K562 (cell line): ENCODE results near the gene VEZF1. TPM values are rescaled to one million over a fixed set of nuclear protein-coding genes. Genes with fewer than 3 reads are reported as not detected.

Source experiments
- KLF1 ChIP-seq: fragments of 450-650 bp; IDR thresholded peaks from 2 replicates; pipeline ENCODE4 v1.6.1; 2016; ENCODE audit warnings: missing genetic modification characterization, missing compliant biosample characterization
- RBM25 ChIP-seq: fragments of 200-400 bp; formaldehyde crosslinking; IDR thresholded peaks from 2 replicates; pipeline ENCODE4 v1.6.1; 2018; ENCODE audit warnings: low read length, low read depth, moderate library complexity; ENCODE audit not compliant: severe bottlenecking
- TAF15 ChIP-seq: fragments of 200-400 bp; formaldehyde crosslinking; IDR thresholded peaks from 2 replicates; pipeline ENCODE4 v1.6.1; 2017; ENCODE audit warnings: mild to moderate bottlenecking, low read depth, low read length, moderate library complexity
- TARDBP ChIP-seq: fragments of 450-650 bp; IDR thresholded peaks from 2 replicates; pipeline ENCODE4 v1.6.1; 2016
- polyA plus RNA-seq, 8 experiments: library from polyadenylated mRNA; depleted of rRNA in 4 of 8; stranded (reverse) in 5 of 8; unstranded in 3 of 8; fragments of >200 nt; fragmentation: Nextera tagmentation in 2 of 8; fragmentation: Illumina TruSeq in 1 of 8; extraction: Ambion mirVana in 2 of 8; extraction: Trizol in 1 of 8; gene quantifications; 2 replicates each; pipeline versions ENCODE4 v1.2.1 to v1.2.3, GENCODE V29; 2011 to 2014; ENCODE audit warnings: inconsistent platforms in 1 of 8, missing spikeins in 1 of 8
- total RNA-seq, 7 experiments: library from RNA; depleted of rRNA in 6 of 7; stranded (reverse); fragments of >200 nt in 6 of 7; fragmentation: Illumina TruSeq in 2 of 7; extraction: Trizol in 2 of 7; gene quantifications; 2 replicates each; pipeline versions ENCODE4 v1.2.1 to v1.2.3, GENCODE V29; 2011 to 2021; ENCODE audit warnings: low replicate concordance in 1 of 7
- TF ChIP-seq, protein P1 (sequence below): fragments of 250-450 bp; sonication (Bioruptor Pico); IDR thresholded peaks from 2 replicates; pipeline ENCODE4 v1.4.0; 2020
- TF ChIP-seq, protein P2 (sequence below): sonication (generic); formaldehyde crosslinking; IDR thresholded peaks from 2 replicates; pipeline ENCODE4 v1.8.0; 2022; ENCODE audit warnings: mild to moderate bottlenecking, missing genetic modification reagents

VEZF1 gene
- total and polyA plus RNA-seq, 9 of the 15 experiments (the other 6 are each of a cell fraction or from before 2014, with no cell fraction given) = 9.5 to 33.4 (median 22.1) TPM

DNA sequence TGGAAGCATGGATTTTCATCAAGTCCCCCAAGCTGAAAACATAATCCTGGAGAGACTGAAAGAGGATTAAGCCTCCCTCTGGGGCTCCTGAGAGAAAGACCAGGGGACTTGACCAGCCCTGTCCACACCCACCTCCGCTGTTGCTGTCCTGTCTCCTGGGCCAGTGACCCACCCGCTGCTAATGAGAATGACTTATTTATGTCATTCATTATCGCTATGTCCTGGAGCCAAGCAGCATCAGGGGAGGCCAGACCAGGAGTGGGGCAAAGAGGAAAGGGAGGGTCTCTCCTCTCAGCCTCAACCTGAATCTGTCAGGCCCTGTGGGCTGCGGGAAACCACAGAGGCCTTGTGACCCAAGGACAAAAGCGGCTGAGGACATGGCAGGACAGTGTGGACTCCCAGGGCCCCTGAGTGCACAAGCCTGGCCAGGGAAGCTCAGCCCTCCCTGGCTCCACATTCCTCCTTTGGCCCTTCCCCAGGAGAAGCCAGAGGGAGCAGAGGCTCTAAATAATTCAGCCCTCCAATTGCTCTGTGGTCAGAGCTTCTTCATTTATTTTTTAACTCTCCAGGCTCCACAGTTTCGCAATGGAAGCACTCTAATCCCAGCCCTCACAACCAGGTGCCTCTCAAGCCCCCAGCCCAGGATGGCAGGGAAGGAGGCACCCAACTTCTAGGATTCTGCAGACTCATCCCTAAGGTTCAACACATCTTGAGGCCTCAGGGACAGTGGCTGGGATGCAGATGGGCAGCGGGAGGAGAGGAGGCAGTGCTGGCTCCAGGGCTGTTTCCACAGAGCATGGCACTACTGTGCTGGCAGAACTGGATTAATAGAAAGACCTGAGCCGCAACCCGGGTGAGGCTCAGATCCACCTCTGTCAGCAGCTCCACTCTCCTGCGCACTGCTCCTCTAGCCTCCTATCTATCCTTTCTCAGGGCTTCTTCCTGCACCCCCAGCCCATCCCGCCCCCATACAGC is 51.9 kb downstream of the VEZF1 start (continued):
- TF ChIP-seq, protein P1, sequence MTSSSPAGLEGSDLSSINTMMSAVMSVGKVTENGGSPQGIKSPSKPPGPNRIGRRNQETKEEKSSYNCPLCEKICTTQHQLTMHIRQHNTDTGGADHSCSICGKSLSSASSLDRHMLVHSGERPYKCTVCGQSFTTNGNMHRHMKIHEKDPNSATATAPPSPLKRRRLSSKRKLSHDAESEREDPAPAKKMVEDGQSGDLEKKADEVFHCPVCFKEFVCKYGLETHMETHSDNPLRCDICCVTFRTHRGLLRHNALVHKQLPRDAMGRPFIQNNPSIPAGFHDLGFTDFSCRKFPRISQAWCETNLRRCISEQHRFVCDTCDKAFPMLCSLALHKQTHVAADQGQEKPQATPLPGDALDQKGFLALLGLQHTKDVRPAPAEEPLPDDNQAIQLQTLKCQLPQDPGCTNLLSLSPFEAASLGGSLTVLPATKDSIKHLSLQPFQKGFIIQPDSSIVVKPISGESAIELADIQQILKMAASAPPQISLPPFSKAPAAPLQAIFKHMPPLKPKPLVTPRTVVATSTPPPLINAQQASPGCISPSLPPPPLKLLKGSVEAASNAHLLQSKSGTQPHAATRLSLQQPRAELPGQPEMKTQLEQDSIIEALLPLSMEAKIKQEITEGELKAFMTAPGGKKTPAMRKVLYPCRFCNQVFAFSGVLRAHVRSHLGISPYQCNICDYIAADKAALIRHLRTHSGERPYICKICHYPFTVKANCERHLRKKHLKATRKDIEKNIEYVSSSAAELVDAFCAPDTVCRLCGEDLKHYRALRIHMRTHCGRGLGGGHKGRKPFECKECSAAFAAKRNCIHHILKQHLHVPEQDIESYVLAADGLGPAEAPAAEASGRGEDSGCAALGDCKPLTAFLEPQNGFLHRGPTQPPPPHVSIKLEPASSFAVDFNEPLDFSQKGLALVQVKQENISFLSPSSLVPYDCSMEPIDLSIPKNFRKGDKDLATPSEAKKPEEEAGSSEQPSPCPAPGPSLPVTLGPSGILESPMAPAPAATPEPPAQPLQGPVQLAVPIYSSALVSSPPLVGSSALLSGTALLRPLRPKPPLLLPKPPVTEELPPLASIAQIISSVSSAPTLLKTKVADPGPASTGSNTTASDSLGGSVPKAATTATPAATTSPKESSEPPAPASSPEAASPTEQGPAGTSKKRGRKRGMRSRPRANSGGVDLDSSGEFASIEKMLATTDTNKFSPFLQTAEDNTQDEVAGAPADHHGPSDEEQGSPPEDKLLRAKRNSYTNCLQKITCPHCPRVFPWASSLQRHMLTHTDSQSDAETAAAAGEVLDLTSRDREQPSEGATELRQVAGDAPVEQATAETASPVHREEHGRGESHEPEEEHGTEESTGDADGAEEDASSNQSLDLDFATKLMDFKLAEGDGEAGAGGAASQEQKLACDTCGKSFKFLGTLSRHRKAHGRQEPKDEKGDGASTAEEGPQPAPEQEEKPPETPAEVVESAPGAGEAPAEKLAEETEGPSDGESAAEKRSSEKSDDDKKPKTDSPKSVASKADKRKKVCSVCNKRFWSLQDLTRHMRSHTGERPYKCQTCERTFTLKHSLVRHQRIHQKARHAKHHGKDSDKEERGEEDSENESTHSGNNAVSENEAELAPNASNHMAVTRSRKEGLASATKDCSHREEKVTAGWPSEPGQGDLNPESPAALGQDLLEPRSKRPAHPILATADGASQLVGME = no peak
- no peak for TF ChIP-seq KLF1 (tag)
- no peak for TF ChIP-seq TARDBP
- no peak for TF ChIP-seq RBM25
- no peak for TF ChIP-seq TAF15
- TF ChIP-seq, protein P2, sequence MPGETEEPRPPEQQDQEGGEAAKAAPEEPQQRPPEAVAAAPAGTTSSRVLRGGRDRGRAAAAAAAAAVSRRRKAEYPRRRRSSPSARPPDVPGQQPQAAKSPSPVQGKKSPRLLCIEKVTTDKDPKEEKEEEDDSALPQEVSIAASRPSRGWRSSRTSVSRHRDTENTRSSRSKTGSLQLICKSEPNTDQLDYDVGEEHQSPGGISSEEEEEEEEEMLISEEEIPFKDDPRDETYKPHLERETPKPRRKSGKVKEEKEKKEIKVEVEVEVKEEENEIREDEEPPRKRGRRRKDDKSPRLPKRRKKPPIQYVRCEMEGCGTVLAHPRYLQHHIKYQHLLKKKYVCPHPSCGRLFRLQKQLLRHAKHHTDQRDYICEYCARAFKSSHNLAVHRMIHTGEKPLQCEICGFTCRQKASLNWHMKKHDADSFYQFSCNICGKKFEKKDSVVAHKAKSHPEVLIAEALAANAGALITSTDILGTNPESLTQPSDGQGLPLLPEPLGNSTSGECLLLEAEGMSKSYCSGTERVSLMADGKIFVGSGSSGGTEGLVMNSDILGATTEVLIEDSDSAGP (CRISPR knock-in tag) = no peak
